ENCODE measurements around the gene KCNQ4. TPM values are rescaled to one million over a fixed set of nuclear protein-coding genes. Genes with fewer than 3 reads are reported as not detected.

Gene KCNQ4
- total RNA-seq, 1 donor from 2014 or later: 0.76 TPM

DNA sequence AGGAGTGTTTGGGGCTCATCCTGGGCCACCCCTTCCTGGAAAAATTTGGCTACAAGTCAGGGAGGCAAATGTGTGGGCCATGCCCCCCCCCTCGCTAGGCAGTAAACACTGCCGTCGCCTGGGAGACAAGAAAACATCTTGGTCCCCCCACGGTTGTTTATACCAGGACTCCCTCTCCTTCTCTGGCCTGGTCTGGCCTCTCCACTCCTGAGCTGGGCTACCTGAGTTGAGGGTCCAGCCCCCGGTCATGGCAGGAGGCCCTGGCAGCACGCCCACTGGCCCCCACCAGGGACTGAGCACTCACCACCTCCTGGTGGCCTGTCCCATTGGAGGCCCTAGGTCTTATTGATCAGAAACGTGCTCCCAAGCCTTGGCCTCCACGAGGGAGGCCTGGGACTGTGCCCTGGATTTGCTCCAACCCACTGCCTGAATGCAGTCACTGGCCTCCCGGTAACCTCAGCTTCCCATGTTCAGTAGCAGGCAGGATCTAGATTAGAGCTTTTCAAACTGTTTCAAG, 15.8 kb downstream of the KCNQ4 start:
- Mint-ChIP-seq H3K27ac (ENCODE audit: unreplicated experiment) (no peak overlapping the region), H3K9me3 (ENCODE audit: unreplicated experiment) (peaks cover 3% of the 10 kb centered on the region), H3K36me3 (ENCODE audit: unreplicated experiment) (no peaks in the 10 kb centered on the region), H3K4me3 (ENCODE audit: unreplicated experiment) (no peak overlapping the region), H3K4me1 (ENCODE audit: low read depth, unreplicated experiment) (peaks cover 11% of the 10 kb centered on the region), H3K27me3 (ENCODE audit: unreplicated experiment) (peaks cover 6% of the 10 kb centered on the region)
- no peak for DNase-seq
- TF ChIP-seq, protein P1, sequence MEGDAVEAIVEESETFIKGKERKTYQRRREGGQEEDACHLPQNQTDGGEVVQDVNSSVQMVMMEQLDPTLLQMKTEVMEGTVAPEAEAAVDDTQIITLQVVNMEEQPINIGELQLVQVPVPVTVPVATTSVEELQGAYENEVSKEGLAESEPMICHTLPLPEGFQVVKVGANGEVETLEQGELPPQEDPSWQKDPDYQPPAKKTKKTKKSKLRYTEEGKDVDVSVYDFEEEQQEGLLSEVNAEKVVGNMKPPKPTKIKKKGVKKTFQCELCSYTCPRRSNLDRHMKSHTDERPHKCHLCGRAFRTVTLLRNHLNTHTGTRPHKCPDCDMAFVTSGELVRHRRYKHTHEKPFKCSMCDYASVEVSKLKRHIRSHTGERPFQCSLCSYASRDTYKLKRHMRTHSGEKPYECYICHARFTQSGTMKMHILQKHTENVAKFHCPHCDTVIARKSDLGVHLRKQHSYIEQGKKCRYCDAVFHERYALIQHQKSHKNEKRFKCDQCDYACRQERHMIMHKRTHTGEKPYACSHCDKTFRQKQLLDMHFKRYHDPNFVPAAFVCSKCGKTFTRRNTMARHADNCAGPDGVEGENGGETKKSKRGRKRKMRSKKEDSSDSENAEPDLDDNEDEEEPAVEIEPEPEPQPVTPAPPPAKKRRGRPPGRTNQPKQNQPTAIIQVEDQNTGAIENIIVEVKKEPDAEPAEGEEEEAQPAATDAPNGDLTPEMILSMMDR (IDR thresholded peaks at IDR 0.05; ENCODE audit: partially characterized antibody, unreplicated experiment): no peak

DNA sequence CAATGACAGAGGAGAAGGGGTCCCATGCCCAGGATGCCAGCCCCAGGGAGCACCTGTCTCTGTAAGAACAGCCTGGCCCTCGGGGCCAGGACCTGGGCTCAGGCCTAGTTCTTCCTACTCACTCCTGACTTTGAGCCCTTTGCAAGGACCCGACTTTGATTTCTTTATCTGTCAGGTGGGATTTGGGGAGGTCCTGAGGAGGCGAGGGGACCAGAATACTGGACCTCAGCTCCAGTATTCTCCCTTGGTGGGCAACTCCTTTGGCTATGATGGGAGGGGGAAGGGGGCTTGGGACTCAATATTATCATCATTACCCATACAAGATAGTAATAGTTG, 18.1 kb downstream of the KCNQ4 start:
- H3K36me3 Mint-ChIP-seq (ENCODE audit: unreplicated experiment): no peaks in the 10 kb centered on the region
- peaks cover 8% of the 10 kb centered on the region for H3K4me1 Mint-ChIP-seq (ENCODE audit: low read depth, unreplicated experiment)
- no peak for DNase-seq
- H3K9me3 Mint-ChIP-seq (ENCODE audit: unreplicated experiment): peaks cover 2% of the 10 kb centered on the region
- H3K4me3 Mint-ChIP-seq (ENCODE audit: unreplicated experiment): peak overlapping the region; percentile 63
- H3K27me3 Mint-ChIP-seq (ENCODE audit: unreplicated experiment): peaks cover 6% of the 10 kb centered on the region
- TF ChIP-seq, protein P1 (IDR thresholded peaks at IDR 0.05; ENCODE audit: partially characterized antibody, unreplicated experiment): no peak
- H3K27ac Mint-ChIP-seq (ENCODE audit: unreplicated experiment): no peak overlapping the region

DNA sequence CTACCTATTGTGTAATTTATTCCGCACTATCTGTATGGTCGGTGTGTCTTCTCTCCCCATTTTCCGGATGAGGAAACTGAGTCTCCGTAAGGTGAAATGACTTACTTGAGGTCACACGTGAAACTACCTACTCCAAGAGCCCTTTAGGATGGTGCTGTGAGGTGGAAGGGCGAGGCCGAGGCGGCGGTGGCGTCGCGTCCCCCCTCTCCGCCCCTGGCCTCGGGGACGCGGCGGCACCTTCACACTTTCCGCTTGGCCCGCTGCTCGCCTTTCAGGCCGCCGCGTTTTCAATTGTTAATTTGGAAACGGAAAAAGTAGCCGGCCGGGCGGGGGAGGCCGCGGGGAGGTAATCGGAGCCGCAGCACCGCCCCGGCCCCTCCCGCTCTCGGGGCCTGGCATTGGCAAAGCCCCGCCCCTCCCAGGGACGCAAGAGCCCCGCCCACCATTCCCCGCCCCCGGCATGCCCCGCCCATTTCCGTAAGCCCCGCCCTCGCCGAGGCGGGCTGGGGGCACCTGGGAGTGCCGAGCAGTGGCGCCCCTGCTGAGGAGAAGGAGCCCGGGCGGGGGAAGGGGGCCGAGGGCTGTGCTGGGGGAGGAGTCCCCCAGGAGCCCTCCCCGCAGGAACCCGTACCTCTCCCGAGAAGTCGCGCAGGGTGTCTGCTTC, 18.6 kb downstream of the KCNQ4 start:
- Mint-ChIP-seq H3K9me3 (ENCODE audit: unreplicated experiment) (peaks cover 2% of the 10 kb centered on the region), H3K27ac (ENCODE audit: unreplicated experiment) (no peak overlapping the region), H3K27me3 (ENCODE audit: unreplicated experiment) (peaks cover 6% of the 10 kb centered on the region), H3K36me3 (ENCODE audit: unreplicated experiment) (no peaks in the 10 kb centered on the region), H3K4me1 (ENCODE audit: low read depth, unreplicated experiment) (peaks cover 8% of the 10 kb centered on the region), H3K4me3 (ENCODE audit: unreplicated experiment) (peak overlapping the region; percentile 63)
- TF ChIP-seq, protein P1 (IDR thresholded peaks at IDR 0.05; ENCODE audit: partially characterized antibody, unreplicated experiment): no peak
- peak; percentile 57 for DNase-seq

GRCh38 chr1:40802742-40803113, 19.1 kb downstream of the KCNQ4 start:
- no peak for DNase-seq
- peaks cover 4% of the 10 kb centered on the region for H3K27me3 Mint-ChIP-seq (ENCODE audit: unreplicated experiment)
- H3K4me1 Mint-ChIP-seq (ENCODE audit: low read depth, unreplicated experiment): peaks cover 8% of the 10 kb centered on the region
- H3K36me3 Mint-ChIP-seq (ENCODE audit: unreplicated experiment): no peaks in the 10 kb centered on the region
- no peak overlapping the region for H3K4me3 Mint-ChIP-seq (ENCODE audit: unreplicated experiment)
- H3K27ac Mint-ChIP-seq (ENCODE audit: unreplicated experiment): no peak overlapping the region
- TF ChIP-seq, protein P1 (IDR thresholded peaks at IDR 0.05; ENCODE audit: partially characterized antibody, unreplicated experiment): no peak
- no peaks in the 10 kb centered on the region for H3K9me3 Mint-ChIP-seq (ENCODE audit: unreplicated experiment)

- H3K36me3 Mint-ChIP-seq (ENCODE audit: unreplicated experiment): no peaks in the 10 kb centered on the region
- H3K27me3 Mint-ChIP-seq (ENCODE audit: unreplicated experiment): peaks cover 5% of the 10 kb centered on the region
- H3K4me3 Mint-ChIP-seq (ENCODE audit: unreplicated experiment): no peak overlapping the region
- H3K9me3 Mint-ChIP-seq (ENCODE audit: unreplicated experiment): no peaks in the 10 kb centered on the region
- no peak overlapping the region for H3K27ac Mint-ChIP-seq (ENCODE audit: unreplicated experiment)
- TF ChIP-seq, protein P1 (IDR thresholded peaks at IDR 0.05; ENCODE audit: partially characterized antibody, unreplicated experiment): no peak
- peaks cover 8% of the 10 kb centered on the region for H3K4me1 Mint-ChIP-seq (ENCODE audit: low read depth, unreplicated experiment)
- no peak for DNase-seq
These were observed 19.9 kb downstream of the KCNQ4 start for GRCh38 chr1:40803447-40803846.
